ENCODE data around the gene SLC35F3.
A peak's percentile ranks its signal among the peaks of the same experiment; 100 is the strongest.
"Not testable (repeated sequence)": the region's sequence is repeated elsewhere in the genome, so short reads cannot be mapped to it uniquely, and the experiment has no call there.

SLC35F3 gene

GRCh38 chr1:234164098-234164709 is 259.7 kb downstream of the SLC35F3 start:
- H3K27ac Mint-ChIP-seq, result no peak overlapping the region
- H3K4me1 Mint-ChIP-seq (ENCODE audit: low read depth), result peaks cover 7% of the 10 kb centered on the region
- no peaks in the 10 kb centered on the region for H3K36me3 Mint-ChIP-seq
- no peak overlapping the region for H3K4me3 Mint-ChIP-seq
- H3K9me3 Mint-ChIP-seq (ENCODE audit: low read depth), result no peaks in the 10 kb centered on the region
- no peaks in the 10 kb centered on the region for H3K27me3 Mint-ChIP-seq

- Mint-ChIP-seq H3K27ac (no peak overlapping the region), H3K27me3 (no peaks in the 10 kb centered on the region), H3K9me3 (ENCODE audit: low read depth) (no peaks in the 10 kb centered on the region), H3K36me3 (no peaks in the 10 kb centered on the region), H3K4me1 (ENCODE audit: low read depth) (peaks cover 24% of the 10 kb centered on the region), H3K4me3 (no peak overlapping the region)
Measured at GRCh38 chr1:234168061-234168724, 263.7 kb downstream of the SLC35F3 start.

GRCh38 chr1:234169161-234169849 is 264.8 kb downstream of the SLC35F3 start:
- Mint-ChIP-seq H3K27me3 (no peaks in the 10 kb centered on the region), H3K36me3 (no peaks in the 10 kb centered on the region), H3K4me1 (ENCODE audit: low read depth) (peaks cover 20% of the 10 kb centered on the region), H3K27ac (no peak overlapping the region), H3K4me3 (no peak overlapping the region), H3K9me3 (ENCODE audit: low read depth) (no peaks in the 10 kb centered on the region)

GRCh38 chr1:234170067-234170466 is 265.6 kb downstream of the SLC35F3 start:
- H3K4me3 Mint-ChIP-seq, result no peak overlapping the region
- peaks cover 3% of the 10 kb centered on the region for H3K27me3 Mint-ChIP-seq
- no peaks in the 10 kb centered on the region for H3K9me3 Mint-ChIP-seq (ENCODE audit: low read depth)
- no peak overlapping the region for H3K27ac Mint-ChIP-seq
- H3K4me1 Mint-ChIP-seq (ENCODE audit: low read depth), result peaks cover 17% of the 10 kb centered on the region
- H3K36me3 Mint-ChIP-seq, result no peaks in the 10 kb centered on the region

GRCh38 chr1:234170622-234171021 is 266.1 kb downstream of the SLC35F3 start:
- Mint-ChIP-seq H3K36me3 (no peaks in the 10 kb centered on the region), H3K9me3 (ENCODE audit: low read depth) (no peaks in the 10 kb centered on the region), H3K4me1 (ENCODE audit: low read depth) (peaks cover 17% of the 10 kb centered on the region), H3K4me3 (peak overlapping the region; percentile 20), H3K27ac (no peak overlapping the region), H3K27me3 (peaks cover 3% of the 10 kb centered on the region)

GRCh38 chr1:234173968-234174367 is 269.5 kb downstream of the SLC35F3 start:
- Mint-ChIP-seq H3K4me3 (no peak overlapping the region), H3K9me3 (ENCODE audit: low read depth) (peaks cover 3% of the 10 kb centered on the region), H3K27ac (no peak overlapping the region), H3K27me3 (peaks cover 10% of the 10 kb centered on the region), H3K4me1 (ENCODE audit: low read depth) (peaks cover 17% of the 10 kb centered on the region), H3K36me3 (no peaks in the 10 kb centered on the region)

GRCh38 chr1:234175363-234175762 is 270.9 kb downstream of the SLC35F3 start:
- peaks cover 3% of the 10 kb centered on the region for H3K9me3 Mint-ChIP-seq (ENCODE audit: low read depth)
- no peaks in the 10 kb centered on the region for H3K36me3 Mint-ChIP-seq
- H3K4me3 Mint-ChIP-seq, result no peak overlapping the region
- H3K27me3 Mint-ChIP-seq, result peaks cover 13% of the 10 kb centered on the region
- H3K4me1 Mint-ChIP-seq (ENCODE audit: low read depth), result peaks cover 14% of the 10 kb centered on the region
- no peak overlapping the region for H3K27ac Mint-ChIP-seq

GRCh38 chr1:234176000-234176399 is 271.5 kb downstream of the SLC35F3 start:
- Mint-ChIP-seq H3K27me3 (peaks cover 13% of the 10 kb centered on the region), H3K27ac (no peak overlapping the region), H3K9me3 (ENCODE audit: low read depth) (peaks cover 3% of the 10 kb centered on the region), H3K4me1 (ENCODE audit: low read depth) (peaks cover 7% of the 10 kb centered on the region), H3K36me3 (no peaks in the 10 kb centered on the region), H3K4me3 (no peak overlapping the region)

GRCh38 chr1:234176847-234177246 is 272.4 kb downstream of the SLC35F3 start:
- H3K4me1 Mint-ChIP-seq (ENCODE audit: low read depth); H3K4me3 Mint-ChIP-seq: not testable (repeated sequence)

GRCh38 chr1:234185438-234185837 is 281.0 kb downstream of the SLC35F3 start:
- H3K4me1 Mint-ChIP-seq (ENCODE audit: low read depth), result no peaks in the 10 kb centered on the region
- H3K27me3 Mint-ChIP-seq, result peaks cover 24% of the 10 kb centered on the region
- H3K9me3 Mint-ChIP-seq (ENCODE audit: low read depth), result no peaks in the 10 kb centered on the region
- no peak overlapping the region for H3K27ac Mint-ChIP-seq
- no peaks in the 10 kb centered on the region for H3K36me3 Mint-ChIP-seq
- H3K4me3 Mint-ChIP-seq, result no peak overlapping the region

More at GRCh38 chr1:234176847-234177246, 272.4 kb downstream of the SLC35F3 start:
- H3K9me3 Mint-ChIP-seq (ENCODE audit: low read depth); H3K27ac Mint-ChIP-seq; H3K36me3 Mint-ChIP-seq: not testable (repeated sequence)
- H3K27me3 Mint-ChIP-seq, result peaks cover 17% of the 10 kb centered on the region

GRCh38 chr1:234186037-234186688 is 281.7 kb downstream of the SLC35F3 start:
- Mint-ChIP-seq H3K4me3 (no peak overlapping the region), H3K27me3 (peaks cover 28% of the 10 kb centered on the region)

GRCh38 chr1:234188454-234188792 is 283.9 kb downstream of the SLC35F3 start:
- Mint-ChIP-seq H3K27ac (no peak overlapping the region), H3K9me3 (ENCODE audit: low read depth) (peaks cover 4% of the 10 kb centered on the region), H3K36me3 (peaks cover 3% of the 10 kb centered on the region), H3K4me3 (no peak overlapping the region), H3K4me1 (ENCODE audit: low read depth) (no peaks in the 10 kb centered on the region), H3K27me3 (peaks cover 25% of the 10 kb centered on the region)

More at GRCh38 chr1:234186037-234186688, 281.7 kb downstream of the SLC35F3 start:
- Mint-ChIP-seq H3K4me1 (ENCODE audit: low read depth) (no peaks in the 10 kb centered on the region), H3K9me3 (ENCODE audit: low read depth) (peaks cover under 1% of the 10 kb centered on the region), H3K36me3 (peaks cover under 1% of the 10 kb centered on the region), H3K27ac (no peak overlapping the region)

GRCh38 chr1:234197839-234198238 is 293.4 kb downstream of the SLC35F3 start:
- Mint-ChIP-seq H3K27me3 (peaks cover 12% of the 10 kb centered on the region), H3K4me3 (no peak overlapping the region), H3K4me1 (ENCODE audit: low read depth) (no peaks in the 10 kb centered on the region), H3K9me3 (ENCODE audit: low read depth) (no peaks in the 10 kb centered on the region), H3K36me3 (no peaks in the 10 kb centered on the region), H3K27ac (no peak overlapping the region)

GRCh38 chr1:234199476-234200127 is 295.1 kb downstream of the SLC35F3 start:
- Mint-ChIP-seq H3K4me1 (ENCODE audit: low read depth) (no peaks in the 10 kb centered on the region), H3K4me3 (no peak overlapping the region), H3K27me3 (peaks cover 11% of the 10 kb centered on the region), H3K9me3 (ENCODE audit: low read depth) (no peaks in the 10 kb centered on the region), H3K36me3 (no peaks in the 10 kb centered on the region), H3K27ac (no peak overlapping the region)

- H3K27ac Mint-ChIP-seq, result no peak overlapping the region
- H3K36me3 Mint-ChIP-seq, result no peaks in the 10 kb centered on the region
- H3K27me3 Mint-ChIP-seq, result peaks cover 8% of the 10 kb centered on the region
- H3K4me1 Mint-ChIP-seq (ENCODE audit: low read depth), result no peaks in the 10 kb centered on the region
- no peaks in the 10 kb centered on the region for H3K9me3 Mint-ChIP-seq (ENCODE audit: low read depth)
- no peak overlapping the region for H3K4me3 Mint-ChIP-seq
Measured at GRCh38 chr1:234200566-234200965, 296.1 kb downstream of the SLC35F3 start.

Measured in activated naive CD8-positive, alpha-beta T cell (primary cell).